DMS53 (cell line): Measurements from ENCODE around the gene UBE3B.
A peak's percentile ranks its signal among the peaks of the same experiment; 100 is the strongest.
"Not testable (repeated sequence)": the region's sequence is repeated elsewhere in the genome, so short reads cannot be mapped to it uniquely, and the experiment has no call there.

Experiments used
- DNase-seq: peaks from one replicate; lab custom pipeline; 2025; lab: John Stamatoyannopoulos, UW

Gene UBE3B

DNA sequence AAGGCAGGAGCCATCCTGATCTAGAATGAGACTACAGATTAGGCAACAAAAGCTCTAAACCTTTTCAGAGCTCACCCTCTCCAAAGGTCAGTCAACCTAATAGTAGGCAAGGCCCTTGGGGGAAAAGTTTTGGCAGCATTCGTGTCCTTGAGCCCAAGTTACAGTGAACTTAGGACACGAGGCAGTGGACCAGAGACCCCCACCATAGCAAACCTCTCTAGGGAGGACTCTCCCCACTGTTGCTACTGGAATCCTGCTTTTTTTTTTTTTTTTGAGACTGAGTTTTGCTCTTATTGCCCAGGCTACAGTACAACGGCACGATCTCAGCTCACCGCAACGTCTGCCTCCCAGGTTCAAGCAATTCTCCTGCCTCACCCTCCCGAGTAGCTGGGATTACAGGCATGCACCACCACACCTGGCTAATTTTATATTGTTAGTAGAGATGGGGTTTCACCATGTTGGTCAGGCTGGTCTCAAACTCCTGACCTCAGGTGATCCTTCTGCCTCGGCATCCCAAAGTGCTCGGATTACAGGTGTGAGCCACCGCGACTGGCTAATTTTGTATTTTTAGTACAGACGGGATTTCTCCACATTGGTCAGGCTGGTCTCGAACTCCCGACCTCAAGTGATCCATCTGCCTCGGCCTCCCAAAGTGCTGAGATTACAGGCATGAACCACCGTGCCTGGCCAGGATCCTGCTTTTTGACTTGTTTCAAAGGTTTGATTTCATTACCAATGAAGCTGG, 3.7 kb upstream of the UBE3B start:
- DNase-seq = not testable (repeated sequence)

DNA sequence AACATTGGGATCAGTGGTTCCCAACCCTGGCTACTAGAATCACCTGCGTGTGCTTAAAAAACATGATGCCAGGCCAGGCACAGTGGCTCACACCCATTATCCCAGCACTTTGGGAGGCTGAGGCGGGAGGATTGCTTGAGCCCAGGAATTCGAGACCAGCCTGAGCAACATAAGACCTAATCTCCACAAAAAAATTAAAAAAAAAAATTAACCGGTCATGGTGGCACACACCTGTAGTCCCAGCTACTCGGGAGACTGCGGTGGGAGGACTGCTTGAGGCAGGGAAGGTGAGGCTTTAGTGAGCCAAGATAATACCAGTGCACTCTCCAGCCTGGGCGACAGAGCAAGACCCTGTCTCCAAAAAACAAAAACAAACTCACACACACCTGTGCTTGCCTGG, 2.3 kb upstream of the UBE3B start:
- no peak for DNase-seq

DNA sequence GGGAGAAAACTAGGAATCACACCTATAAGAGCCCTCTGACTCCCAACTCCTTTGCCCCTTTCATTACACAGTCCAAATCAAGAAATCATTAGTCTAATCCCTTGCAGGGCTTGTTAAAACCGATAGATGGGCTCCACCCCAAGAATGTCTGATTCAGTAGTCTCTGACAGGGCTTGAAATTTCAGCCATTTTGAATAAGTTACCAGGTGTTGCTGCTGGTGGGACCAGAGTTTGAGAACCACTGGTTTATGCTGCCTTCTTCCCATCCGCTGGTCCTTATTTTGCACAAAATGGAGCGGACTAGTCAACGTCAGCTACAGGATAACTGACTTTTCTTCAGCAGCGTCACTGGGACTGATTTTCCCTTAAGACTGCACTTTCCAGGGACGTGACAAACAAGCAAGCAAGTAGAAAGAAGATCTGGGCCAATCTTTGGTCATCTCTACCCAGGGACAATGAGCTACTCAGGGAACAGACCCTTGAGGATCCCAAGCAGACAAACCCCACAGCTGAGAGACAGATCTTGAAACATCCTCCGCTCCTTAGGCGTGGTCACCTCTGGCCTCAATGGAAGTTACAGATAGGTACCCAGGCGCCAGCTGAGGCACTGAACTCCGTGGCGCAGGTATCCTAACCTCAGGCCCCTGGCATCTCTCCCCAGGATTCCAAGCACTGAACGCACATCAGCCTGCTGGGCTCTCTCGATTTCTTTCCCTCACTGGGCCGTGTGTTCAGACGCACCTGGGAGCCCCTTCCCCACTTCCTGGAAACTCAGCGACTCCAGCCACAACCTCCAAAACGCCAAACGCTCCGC, 1.2 kb upstream of the UBE3B start:
- peak; percentile 38 for DNase-seq

DNA sequence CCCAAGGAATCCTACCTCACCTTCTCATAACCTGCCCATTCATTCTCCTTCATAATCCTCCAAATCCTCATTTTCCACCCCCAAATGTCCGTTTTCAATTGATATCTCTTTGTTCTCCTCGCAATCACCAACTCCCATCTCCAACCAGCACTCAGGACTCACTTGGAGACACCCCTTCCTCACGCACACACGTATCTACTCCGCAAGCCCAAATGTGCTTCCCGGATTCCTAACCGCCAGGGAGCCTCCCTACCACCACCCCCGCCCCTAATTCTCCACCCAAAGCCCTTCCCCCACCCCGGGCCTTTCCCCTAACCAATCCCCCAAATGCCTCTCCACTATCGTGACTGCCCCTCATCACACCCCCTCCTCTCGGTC, 638 bp upstream of the UBE3B start:
- DNase-seq = peak; percentile 46

DNA sequence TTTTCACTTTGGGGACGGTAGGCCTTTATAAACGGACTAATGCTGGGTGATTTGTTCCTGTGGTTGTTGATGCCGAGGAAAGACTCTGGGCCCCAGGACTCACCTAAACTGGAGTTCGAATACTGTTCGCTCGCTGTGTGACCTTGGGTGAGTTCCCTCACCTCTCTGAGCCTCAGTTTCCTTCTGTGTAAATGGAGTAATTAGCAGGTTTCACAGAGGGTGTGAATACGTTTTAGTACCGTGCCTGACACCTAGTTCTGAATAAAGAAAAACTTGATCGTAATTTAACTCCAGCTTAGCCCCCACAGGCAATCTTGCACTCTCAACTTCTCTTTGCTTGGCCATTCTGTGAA, 505 bp downstream of the UBE3B start:
- DNase-seq = no peak

DNA sequence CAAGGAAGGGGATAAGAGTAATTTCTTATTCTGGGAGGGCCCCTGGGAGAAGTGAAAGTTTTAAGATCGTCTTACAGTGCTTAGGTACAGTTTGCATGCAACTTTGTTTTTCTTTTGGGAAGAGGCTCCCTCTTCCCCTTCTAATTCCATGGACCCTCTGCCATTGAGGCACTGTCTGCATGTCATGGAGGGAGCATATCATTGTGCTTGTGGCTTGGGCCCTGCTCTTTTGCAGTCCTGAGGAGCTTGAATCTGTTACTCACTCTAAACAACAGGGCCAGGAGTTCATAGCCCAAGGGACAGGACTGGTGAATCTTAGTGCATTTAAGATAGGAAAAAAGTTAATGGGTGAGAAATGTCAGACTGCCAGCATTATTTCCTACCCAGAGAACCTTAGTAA, 2.3 kb downstream of the UBE3B start:
- DNase-seq = no peak

DNA sequence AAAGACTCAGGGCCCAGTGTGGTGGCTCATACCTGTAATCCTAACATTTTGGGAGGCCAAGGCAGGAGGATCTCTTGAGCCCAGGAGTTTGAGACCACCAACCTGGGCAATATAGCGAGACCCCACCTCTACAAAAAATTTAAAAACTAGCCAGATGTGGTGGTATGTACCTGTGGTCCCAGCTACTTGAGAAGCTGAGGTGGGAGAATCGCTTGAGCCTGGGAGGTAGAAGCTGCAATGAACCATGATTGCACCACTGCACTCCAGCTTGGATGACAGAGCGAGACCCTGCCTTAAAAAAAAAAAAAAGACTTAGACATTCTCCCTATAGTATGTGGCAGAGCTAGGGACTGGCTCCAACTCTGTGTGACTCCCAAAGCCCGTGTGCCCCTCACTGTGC, 2.9 kb downstream of the UBE3B start:
- DNase-seq = no peak

DNA sequence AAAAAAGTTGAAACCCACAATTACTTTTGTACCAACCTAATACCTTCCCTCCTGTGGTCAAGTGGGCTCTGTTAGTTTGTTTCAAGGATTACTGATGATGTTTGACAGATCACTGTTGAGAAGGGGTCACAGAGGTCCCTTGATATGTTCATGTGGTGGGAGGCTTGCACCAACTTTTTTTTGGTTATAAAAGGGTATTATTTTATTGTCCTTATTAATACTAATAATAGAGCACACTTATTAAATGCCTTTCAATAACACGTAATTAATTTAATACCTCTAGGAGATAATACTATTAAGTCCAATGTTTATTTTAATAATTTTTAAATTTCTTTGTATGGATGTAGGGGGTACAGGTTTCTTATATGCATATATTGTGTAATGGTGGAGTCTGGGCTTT, 4.4 kb downstream of the UBE3B start:
- no peak for DNase-seq

DNA sequence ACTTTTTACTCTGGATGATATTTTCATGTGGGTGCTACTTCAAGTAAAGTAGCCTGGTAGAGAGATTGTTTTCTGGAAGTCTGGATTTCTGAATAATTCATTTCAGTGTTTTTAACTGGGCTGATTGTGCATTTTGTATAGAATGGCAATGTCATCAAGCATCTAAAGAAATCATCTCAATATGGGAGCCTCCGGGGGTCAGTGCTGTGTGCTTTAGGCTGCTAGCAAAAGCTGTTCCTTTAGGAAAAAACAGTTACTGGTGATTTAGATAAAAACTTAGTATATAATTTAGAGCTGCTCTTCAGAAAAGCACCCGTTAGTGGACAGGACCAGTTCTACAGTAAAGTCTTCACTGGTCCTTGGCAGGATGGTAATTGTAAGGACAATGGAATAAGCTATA, 5.1 kb downstream of the UBE3B start:
- no peak for DNase-seq

DNA sequence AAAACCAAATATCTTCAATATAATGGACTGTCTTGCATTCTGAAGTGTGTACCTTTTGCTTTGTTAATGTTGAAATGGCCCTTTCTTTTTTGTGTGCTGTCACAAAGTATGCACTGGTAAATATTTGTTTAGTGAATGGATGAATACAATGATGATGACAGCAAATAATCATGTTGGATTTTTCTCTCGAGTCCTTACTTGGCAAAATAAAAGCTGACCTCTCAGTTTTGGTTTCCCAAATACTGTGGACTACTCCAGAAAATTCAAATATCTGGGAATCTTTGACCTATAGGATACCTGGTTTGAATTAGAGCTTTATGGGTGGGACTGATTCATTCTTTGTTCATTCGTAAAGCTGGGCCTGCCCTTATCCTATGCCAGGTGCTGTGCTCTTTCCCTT, 5.5 kb downstream of the UBE3B start:
- peak; percentile 90 for DNase-seq

DNA sequence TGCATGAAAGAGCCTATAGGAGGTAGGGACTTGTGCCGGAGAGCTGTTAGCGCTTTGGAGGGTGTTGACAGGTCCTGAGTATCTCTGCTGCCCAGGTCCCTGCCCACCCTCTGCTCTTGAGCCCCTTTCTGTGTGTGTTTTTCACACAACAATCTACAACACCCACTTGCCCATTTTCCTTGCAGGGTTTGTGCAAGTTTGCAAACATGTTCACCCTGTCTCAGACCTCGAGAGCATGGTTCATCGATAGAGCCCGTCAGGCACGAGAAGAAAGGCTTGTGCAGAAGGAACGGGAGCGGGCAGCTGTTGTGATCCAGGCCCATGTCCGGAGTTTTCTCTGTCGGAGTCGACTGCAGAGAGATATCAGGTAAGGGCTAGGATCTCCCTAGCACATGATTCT, 5.9 kb downstream of the UBE3B start:
- no peak for DNase-seq

DNA sequence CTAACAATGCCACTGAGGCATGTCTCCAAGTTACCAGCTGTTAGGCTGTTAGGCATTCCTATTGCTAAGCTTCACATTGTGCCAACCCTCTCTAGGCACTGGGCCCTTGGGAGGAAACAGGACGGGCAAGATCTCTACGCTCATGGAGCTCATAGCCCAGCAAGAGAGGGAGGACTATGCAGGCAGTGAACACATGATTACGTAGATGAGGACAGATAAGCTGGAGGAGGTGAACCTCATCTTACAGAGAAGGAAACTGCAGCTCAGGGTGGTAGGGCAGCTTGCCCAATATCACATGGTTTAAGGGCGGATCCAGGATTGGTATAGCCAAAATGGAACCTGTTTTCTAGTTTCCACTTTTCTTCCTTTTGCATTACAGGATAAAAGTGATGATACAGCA, 7.8 kb downstream of the UBE3B start:
- DNase-seq = no peak

DNA sequence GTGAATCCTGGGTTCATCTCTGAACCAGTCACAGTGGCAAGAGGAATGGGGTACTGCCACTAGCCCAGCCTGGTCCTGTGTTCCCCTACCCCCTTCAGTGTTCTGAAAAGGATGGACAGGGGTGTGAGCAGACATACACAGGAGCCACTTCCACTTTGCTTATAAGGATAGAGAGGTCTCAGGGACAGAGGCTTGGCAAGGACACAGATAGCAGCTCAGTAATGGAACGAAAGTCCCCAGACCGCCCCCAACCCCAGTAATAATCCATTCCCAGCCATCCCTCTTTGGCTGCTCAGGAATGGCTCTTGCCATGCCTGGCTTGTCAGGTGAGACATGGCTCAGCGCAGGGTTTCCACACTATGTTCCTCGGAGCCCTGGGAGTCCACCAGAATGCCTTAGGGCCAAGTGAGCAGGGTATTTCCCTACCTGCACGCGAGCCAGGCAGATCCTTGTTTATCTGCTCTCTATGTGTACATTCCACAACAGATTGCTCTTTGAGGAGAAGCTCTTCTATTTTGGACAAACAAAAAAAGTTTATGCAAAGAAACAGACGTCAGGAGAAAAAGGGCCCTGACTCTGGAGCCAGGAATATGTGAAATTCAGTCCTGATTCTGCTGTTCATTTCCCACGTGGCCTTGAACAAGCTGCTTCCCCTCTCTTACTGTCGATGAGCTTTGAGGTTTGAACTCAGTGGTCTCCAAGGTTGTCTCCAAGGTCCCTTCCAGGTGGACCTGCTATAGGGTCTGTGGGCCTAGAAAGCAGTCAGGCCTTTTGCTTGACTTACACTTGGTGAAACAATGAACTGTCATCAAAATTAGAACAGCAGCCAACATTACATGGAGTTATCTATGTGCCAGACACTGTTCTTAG, 10.0 kb downstream of the UBE3B start:
- DNase-seq = no peak

DNA sequence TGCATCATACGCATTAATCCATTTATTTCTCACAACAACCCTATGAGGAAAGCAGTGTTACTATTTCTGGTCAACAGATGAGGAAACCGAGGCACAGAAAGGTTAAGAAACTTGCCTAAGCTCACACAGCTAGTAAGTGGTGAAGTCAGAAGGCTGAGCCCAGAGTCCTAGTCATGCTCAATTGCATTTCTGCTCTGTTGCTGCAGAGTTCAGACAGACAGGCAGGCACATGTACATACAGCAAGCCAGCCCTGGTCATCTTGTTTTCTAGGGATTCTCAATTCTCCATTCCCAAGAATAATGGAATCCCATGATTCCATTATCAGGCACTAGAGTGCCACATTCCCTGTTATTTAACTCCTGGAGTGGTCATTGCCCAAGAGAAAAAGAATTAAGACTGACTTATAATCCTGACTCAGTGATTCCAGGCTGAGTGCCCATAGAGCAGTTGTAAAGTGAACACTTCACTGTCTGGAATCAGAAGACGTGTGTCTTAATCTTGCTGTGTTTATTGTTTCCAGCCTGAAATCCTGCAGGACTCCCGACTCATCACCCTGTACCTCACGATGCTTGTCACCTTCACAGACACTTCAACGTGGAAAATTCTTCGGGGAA, 10.7 kb downstream of the UBE3B start:
- no peak for DNase-seq

DNA sequence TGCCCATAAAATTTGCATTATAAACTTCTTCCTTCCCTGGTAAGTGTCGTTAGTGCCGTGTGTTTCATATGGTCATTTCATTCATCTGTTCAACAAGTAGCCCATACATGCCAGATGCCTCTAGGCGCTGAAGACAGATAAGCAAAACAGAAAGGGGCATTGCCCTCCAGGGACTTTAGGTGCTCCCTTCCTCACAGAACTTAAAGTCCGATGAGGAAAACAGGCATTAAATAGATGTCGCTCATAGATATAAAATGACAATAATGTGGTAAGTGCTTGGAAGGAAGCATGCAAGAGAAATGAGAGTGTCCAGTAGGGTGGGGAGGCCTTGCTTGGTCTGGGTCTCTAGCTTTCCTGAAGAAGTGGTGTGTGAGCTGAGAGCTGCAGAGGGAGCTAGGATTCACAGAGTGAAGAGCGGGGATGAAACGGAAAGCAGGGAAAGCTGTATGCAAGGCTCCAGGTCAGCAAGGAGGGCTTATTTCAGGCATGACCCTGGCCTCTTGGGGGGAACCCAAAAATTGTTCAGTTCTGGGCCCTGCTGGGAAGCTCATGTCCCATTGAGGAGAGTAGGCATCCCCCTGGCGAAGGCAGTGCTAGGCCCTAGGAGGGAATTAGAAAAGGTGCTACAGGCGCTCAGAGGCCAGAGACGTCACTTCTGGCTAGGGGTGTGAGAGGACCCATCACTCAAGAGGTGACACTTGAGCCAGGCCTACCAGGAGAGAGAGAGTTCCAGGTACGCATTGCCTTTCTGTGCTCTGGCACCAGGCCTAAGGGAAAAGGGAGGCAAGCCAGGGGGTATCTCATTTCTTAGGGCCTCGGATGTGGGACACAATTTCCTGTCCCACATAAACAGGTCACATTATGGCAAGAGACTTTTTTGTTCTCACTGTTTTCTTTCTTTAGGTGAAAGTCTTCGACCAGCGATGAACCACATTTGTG, 11.9 kb downstream of the UBE3B start:
- DNase-seq = no peak

DNA sequence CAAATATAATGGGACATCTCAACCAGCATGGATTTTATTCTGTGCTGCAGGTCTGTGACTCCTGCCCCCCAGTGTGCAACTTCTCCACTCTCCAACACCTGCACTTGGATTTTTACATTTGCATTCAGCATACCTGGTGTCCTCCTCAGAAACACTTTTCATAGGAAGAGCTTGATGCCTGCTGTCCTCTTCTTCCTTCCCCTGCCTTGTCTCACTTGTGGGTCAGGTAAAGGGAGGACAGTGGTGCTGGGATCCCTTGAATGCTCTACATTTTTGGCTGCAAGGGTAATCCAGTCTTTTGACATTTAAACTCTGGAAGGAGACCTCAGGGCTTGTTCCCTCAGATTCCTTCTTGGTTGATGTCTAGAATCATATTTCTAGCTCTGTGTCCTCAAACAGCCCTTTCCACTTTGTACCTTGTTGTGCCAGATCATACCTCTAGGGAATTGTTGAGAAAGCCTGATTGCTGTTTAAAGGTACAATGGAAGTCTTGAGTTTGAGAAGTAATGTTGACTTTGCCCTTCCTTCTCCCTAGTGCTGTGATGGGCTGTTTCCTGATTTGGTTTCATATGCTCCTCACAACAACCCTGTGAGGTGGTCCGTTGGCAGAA, 12.6 kb downstream of the UBE3B start:
- DNase-seq = no peak

DNA sequence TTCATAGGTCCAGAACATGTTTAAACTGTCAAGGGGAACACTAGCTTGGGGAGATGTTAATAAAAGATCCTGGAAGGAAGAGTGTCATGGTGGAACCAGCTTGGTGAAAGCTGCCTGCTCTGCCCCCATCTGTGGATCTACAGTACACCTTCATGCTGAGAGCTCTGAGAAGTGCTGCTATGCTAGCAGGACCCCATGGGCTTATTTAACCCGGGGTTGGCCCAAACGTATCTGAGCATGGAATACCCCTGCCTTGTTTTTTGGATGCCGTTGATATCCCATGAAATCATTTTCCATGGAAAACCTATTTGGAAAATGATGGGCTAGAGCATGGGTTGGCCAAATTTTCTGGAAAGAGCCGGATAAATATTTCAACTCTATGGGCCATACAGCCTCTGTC, 14.2 kb downstream of the UBE3B start:
- no peak for DNase-seq

DNA sequence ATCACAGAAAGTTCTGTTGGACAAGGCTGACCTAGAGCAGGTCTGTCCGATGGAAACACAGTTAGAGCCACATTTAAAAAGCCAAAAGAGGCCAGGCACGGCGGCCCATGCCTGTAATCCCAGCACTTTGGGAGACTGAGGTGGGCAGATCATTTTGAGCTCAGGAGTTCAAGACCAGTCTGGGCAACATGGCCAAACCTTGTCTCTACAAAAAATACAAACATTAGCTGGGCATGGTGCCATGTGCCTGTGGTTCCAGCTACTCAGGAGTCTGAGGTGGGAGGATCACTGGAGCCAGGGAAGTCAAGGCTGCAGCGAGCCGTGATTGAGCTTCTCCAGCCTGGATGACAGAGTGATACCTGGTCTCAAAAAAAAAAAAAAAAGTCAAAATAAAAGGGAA, 14.9 kb downstream of the UBE3B start:
- DNase-seq = no peak

DNA sequence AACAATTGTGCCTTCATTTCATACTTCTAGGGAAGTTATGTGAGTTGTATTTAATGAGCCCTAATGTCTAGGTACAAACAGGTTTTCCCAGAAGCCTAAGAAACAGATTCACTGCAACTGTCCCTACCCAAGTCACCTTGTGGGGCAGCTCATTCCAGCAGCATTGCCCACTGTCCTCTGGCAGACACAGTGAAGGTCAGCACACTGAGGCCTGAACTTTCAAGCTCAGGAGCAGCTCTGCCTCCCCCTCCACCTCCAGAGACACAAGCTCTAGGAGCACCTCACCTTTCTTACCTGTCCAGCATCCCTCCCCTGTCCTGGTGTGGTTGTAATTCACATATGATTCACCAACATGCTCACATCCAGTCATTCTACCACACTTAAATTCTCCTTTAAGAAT, 15.7 kb downstream of the UBE3B start:
- no peak for DNase-seq

DNA sequence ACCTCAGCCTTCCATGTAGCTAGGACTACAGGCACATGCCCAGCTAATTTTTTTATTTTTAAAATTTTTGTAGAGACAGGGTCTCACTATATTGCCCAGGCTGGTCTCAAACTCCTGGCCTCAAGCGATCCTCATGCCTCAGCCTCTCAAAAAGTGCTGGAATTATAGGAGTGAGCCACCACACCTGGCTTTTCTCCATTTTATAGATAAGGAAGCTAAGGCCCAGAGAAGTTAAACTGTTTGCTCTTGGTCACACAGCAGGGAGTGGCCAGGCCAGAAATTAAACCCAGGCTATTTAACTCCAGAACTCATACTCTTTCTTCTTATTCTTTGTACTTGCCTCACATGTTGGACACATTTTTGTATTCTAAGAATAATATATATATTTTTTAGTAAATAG, 16.5 kb downstream of the UBE3B start:
- no peak for DNase-seq

DNA sequence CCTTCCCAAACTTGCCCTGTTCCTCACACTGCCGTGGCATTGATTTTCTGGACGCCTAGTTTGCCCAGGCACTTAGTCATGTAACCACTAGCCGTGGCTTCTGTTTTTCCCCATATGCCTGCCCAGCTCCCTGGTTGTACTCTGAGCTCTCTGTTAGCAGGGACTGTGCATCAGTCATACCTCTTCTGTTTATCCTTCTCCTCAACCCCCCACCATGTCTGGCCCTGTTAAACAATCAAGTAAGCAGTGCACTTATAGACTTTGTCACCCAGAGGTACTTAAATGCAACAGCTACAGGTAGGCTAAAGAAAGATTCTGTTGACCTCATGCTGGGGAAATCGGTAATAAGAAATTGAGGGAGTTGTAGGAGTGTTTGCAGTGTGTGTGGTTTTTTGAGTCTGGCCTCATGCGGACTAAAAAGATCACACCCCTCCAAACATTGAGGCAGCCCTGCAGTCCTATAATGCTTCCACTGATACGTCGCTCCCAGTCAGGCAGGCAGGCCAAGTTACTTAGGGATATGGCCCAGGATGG, 17.0 kb downstream of the UBE3B start:
- DNase-seq = no peak
